G401 (cell line): ENCODE results near the gene ADGRF5. TPM values are rescaled to one million over a fixed set of nuclear protein-coding genes. Genes with fewer than 3 reads are reported as not detected.
"Not testable (repeated sequence)": the region's sequence is repeated elsewhere in the genome, so short reads cannot be mapped to it uniquely, and the experiment has no call there.

ENCODE experiments used
- DNase-seq: peaks from one replicate; pipeline ENCODE4 v3.0.0-alpha.2; 2015; ENCODE audit warnings: low spot score
- in situ Hi-C: cut with HindIII; loops from 2 replicates; pipeline ENCODE4 v1.10.0; 2016; ENCODE audit warnings: low sequenced_read_pairs, mixed read lengths
- total RNA-seq: library from RNA; depleted of rRNA; stranded (reverse); fragments of >200 nt; shearing (Covaris generic); gene quantifications from 2 replicates; pipeline ENCODE4 v1.2.3, GENCODE V29; 2014; rRNA removed

Gene ADGRF5
- total RNA-seq, 1 experiment from 2014 or later = not detected

GRCh38 chr6:46842252-46842846 is 79.4 kb downstream of the ADGRF5 start:
- DNase-seq, in situ Hi-C loops: not testable (repeated sequence)

GRCh38 chr6:46838033-46838432 is 83.7 kb downstream of the ADGRF5 start:
- no peak for DNase-seq
- in situ Hi-C loops = no loop called here

- DNase-seq, in situ Hi-C loops: not testable (repeated sequence)
Measured at GRCh38 chr6:46834991-46835390, 86.7 kb downstream of the ADGRF5 start.

DNA sequence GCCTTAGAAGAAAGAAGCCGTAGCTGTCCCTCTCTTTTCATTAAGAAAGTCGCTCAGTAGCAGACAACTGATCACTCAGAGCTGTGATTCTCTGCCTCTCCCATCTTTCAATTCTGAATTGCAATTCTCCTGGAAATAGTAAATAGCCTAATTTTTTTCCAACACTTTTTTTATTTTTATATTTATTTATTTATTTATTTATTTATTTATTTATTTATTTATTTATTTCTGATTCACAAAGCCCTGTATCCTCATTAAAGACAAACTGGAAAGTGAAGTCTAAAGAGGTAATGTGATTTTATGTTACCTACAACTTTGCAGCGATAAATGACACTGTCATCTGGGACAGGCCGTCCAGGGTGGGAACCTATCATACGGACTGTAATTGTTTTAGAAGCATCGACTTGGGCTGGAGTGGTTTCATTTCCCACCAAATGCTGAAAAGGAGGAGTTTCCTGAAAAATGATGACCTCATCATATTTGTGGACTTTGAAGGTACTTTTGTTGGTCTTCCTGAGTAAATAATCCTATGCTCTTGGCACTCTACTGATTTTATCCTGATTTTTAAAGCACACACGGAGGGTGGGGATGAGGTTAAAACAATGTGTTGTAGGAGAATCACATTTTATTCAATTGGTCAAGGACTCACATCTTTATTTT is 87.4 kb downstream of the ADGRF5 start:
- DNase-seq, in situ Hi-C loops: not testable (repeated sequence)

DNA sequence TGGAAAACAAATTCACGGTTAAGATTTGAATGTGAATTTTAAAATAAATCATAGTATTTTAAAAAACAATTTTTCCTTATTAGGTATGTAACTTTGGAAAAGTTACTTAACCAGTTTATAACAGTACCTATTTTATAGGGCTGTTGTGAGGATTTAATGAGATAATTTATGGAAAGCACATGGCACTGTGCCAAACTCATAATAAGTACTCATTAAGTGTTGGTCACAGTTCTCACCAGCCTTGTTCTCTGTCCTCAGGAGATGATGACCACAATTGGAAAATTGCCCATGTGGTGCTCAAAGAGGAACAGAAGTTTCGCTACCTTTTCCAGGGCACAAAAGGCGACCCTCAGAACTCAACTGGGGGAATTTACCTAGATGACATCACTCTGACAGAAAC is 88.9 kb downstream of the ADGRF5 start:
- in situ Hi-C loops = no loop called here

DNA sequence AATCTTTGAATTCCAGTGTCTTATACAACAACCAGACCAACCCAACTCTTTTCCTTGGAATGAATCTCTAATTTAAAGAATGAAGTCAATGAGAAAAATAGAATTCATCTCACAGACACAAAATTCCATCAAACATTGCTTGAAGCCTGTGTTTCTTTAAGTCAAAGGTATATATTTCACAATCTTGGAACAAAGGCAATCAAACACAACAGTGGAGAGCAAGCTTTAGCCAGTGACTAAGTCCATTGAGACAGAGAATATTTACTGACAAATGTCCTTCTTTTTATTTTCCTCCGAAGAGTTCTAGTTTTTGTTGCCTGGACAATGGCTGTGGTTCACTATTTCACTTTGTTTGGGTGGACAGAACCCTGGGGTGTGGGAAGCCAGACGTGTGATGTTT is 92.8 kb downstream of the ADGRF5 start:
- in situ Hi-C loops = loop anchor here (5.0 kb wide), 1 partner anchor 38 kb away; no protein-coding TSS in a partner anchor

More for the DNA sequence above, 88.9 kb downstream of the ADGRF5 start:
- no peak for DNase-seq

DNA sequence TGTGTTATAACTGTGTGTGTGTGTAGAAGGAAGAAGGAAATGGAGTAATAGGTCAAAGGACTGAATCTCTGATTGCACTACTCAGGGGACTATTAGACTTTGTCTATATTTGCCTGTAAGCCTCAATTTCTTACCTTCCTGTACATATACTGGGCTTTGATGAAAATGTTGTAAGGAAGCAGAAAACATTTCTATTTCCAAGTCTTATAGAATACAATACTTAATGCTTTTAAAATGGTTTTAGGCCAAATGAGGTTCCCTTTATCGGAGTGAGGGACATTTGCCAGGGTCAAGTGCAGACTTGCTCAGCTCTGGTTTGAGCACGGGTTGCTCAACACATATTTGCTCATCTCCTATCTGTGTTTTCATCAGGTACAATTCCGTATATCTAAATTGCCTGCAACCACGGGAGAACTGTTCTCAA is 100.3 kb downstream of the ADGRF5 start:
- no peak for DNase-seq
- in situ Hi-C loops = no loop called here

More for the DNA sequence above, 92.8 kb downstream of the ADGRF5 start:
- DNase-seq = no peak

DNA sequence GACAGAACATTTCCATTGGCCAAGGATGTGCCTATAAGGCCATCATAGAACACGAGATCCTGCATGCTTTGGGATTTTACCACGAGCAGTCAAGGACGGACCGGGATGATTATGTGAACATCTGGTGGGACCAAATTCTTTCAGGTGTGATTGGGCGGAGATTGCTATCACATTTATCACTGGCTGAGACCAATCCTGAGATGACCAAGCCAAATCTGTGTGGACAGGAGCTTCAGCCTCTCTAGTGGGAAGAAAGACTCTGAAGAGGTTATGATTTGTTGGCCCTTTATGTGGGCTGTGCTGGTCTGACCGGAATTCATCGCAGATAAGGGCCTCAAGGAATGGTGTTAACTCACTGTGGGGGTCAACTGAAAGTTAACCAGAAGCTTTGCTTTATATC is 102.2 kb downstream of the ADGRF5 start:
- in situ Hi-C loops = no loop called here

GRCh38 chr6:46816626-46817025 is 105.1 kb downstream of the ADGRF5 start:
- in situ Hi-C loops = no loop called here
- no peak for DNase-seq

More for the DNA sequence above, 102.2 kb downstream of the ADGRF5 start:
- DNase-seq = no peak

DNA sequence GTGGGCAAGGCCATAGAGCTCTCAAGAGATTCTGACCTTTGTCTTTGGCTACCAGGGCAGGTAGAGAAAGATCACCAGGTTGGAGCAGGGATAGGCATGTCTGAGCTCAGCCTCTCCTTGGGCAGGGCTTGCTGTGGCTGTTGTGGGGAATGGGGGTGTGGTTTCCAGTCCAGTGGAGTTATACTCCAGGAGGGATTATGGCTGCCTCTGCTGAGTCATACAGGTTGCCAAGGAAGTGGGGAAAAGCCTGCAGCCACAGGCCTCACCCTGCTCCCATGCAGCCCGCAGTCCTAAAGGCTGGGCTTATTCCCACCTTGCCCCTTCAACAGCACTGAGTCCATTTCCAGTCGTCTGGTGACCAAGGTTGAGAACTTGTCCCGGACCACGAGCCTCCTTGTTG is 106.6 kb downstream of the ADGRF5 start:
- DNase-seq = no peak
- in situ Hi-C loops = no loop called here

DNA sequence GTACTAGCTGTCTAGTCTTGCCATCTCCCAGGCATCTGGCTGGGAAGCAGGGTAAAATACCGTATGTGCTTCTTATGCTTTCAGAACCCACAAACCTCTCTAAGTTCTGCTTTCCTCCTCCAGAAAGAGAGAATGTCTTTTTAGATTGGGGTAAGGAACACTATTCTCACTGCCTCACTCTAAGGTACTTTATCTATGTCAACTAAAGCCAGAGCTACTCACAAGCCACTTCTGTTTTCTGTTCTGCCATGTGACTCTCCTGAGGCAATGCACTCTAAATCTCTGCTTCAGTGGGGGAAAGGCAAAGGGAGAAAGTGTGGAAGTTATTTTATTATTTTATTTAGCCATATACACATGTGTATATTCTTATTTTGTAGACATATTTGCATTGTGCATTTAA is 112.9 kb downstream of the ADGRF5 start:
- DNase-seq = no peak
- in situ Hi-C loops = no loop called here

Other genes starting within 250 kb of the ADGRF5 start
- not detected in 2 replicates for gene TDRD6, start 234.1 kb downstream of the ADGRF5 start, total RNA-seq
- not detected in 2 replicates for gene PLA2G7, start 186.6 kb downstream of the ADGRF5 start, total RNA-seq
- not detected in 2 replicates for gene ANKRD66, start 175.0 kb downstream of the ADGRF5 start, total RNA-seq
- not detected in 2 replicates for gene MEP1A, start 128.5 kb downstream of the ADGRF5 start, total RNA-seq
- gene ADGRF1, start 120.4 kb upstream of the ADGRF5 start, total RNA-seq = not detected in 2 replicates